IMR-90 (cell line): ENCODE results near the gene MAPK11. TPM values are rescaled to one million over a fixed set of nuclear protein-coding genes. Genes with fewer than 3 reads are reported as not detected.

ENCODE experiments used
- ATAC-seq: fragments of 200-7000 bp; cut with Tn5 transposase; 2 replicates; pipeline ENCODE4 v1.9.1; 2020; ENCODE audit warnings: low read depth, mild to moderate bottlenecking, moderate library complexity
- BruUV-seq: library from RNA; stranded (reverse); fragments of 400-500 nt; replicated peaks from 2 replicates; lab custom pipeline; 2021; lab: Mats Ljungman, UMichigan
- CTCF ChIA-PET: fragments of 300-600 bp; formaldehyde crosslinking; extraction: SDS; loops from one replicate; lab custom pipeline; 2021; ENCODE audit warnings: antibody characterized with exemption; lab: Yijun Ruan, JAX
- POLR2A ChIA-PET: fragments of 300-600 bp; sonication (Branson Sonifier 250); formaldehyde crosslinking; loops from one replicate; lab custom pipeline; 2022; ENCODE audit warnings: antibody characterized with exemption; ENCODE audit not compliant: unreplicated experiment; lab: Charles Lee
- DNase-seq: peaks from one replicate; pipeline ENCODE4 v3.0.0; 2013
- H2AFZ ChIP-seq: replicated peaks from 2 replicates; pipeline ENCODE3; 2013; ENCODE audit warnings: low read length, mild to moderate bottlenecking; ENCODE audit not compliant: poor library complexity
- H2AK5ac ChIP-seq: 2 replicates; pipeline ENCODE4 v1.6.1; 2013; ENCODE audit warnings: low read depth, low read length, inconsistent platforms
- H2AK9ac ChIP-seq: replicated peaks from 2 replicates; pipeline ENCODE3; 2013; ENCODE audit warnings: mild to moderate bottlenecking, low read depth, low read length, moderate library complexity; ENCODE audit not compliant: poor library complexity
- H2BK120ac ChIP-seq: 2 replicates; pipeline ENCODE4 v1.6.1; 2013; ENCODE audit warnings: low read depth, low read length, inconsistent platforms
- H2BK15ac ChIP-seq: 3 replicates; pipeline ENCODE4 v1.6.1; 2013; ENCODE audit warnings: low read depth, low read length, inconsistent platforms
- H2BK20ac ChIP-seq: 2 replicates; pipeline ENCODE4 v1.6.1; 2013; ENCODE audit warnings: low read depth, mild to moderate bottlenecking, inconsistent platforms, low read length, moderate library complexity
- H2BK5ac ChIP-seq: 2 replicates; pipeline ENCODE4 v1.6.1; 2013; ENCODE audit warnings: mild to moderate bottlenecking, low read depth, low read length, inconsistent platforms; ENCODE audit not compliant: poor library complexity, severe bottlenecking
- H3K14ac ChIP-seq: replicated peaks from 2 replicates; pipeline ENCODE4 v1.6.1; 2013; ENCODE audit warnings: low read depth, low read length, inconsistent platforms
- H3K18ac ChIP-seq: 2 replicates; pipeline ENCODE4 v1.6.1; 2013; ENCODE audit warnings: low read depth, low read length, control low read depth
- H3K23ac ChIP-seq: 2 replicates; pipeline ENCODE4 v1.6.1; 2013; ENCODE audit warnings: low read depth, low read length, inconsistent platforms
- H3K27ac ChIP-seq: 2 replicates; pipeline ENCODE4 v1.5.1; 2013; ENCODE audit warnings: mild to moderate bottlenecking, control low read depth, low read length; ENCODE audit not compliant: insufficient read depth
- H3K27me3 ChIP-seq: 2 replicates; pipeline ENCODE4 v1.6.1; 2013; ENCODE audit warnings: low read length; ENCODE audit not compliant: control insufficient read depth, insufficient read depth
- H3K36me3 ChIP-seq: 2 replicates; pipeline ENCODE4 v1.6.1; 2013; ENCODE audit warnings: low read length, mixed read lengths; ENCODE audit not compliant: control insufficient read depth, insufficient read depth
- H3K4ac ChIP-seq: 2 replicates; pipeline ENCODE4 v1.6.1; 2013; ENCODE audit warnings: low read depth, low read length, inconsistent platforms
- H3K4me1 ChIP-seq: 2 replicates; pipeline ENCODE4 v1.6.1; 2013; ENCODE audit warnings: low read length, mixed read lengths; ENCODE audit not compliant: control insufficient read depth, insufficient read depth
- H3K4me2 ChIP-seq: 2 replicates; pipeline ENCODE4 v1.6.1; 2013; ENCODE audit warnings: low read depth, mild to moderate bottlenecking, control low read depth, low read length, moderate library complexity
- H3K4me3 ChIP-seq: 2 replicates; pipeline ENCODE4 v1.5.1; 2013; ENCODE audit warnings: low read depth, mild to moderate bottlenecking, control low read depth, low read length, moderate library complexity; ENCODE audit not compliant: insufficient read depth
- H3K56ac ChIP-seq: 2 replicates; pipeline ENCODE4 v1.6.1; 2013; ENCODE audit warnings: low read length, inconsistent platforms; ENCODE audit not compliant: insufficient read depth; ENCODE audit errors: extremely low read depth
- H3K79me1 ChIP-seq, 2 experiments: 2 replicates each; pipeline ENCODE4 v1.6.1; 2013; ENCODE audit warnings: low read length in 2 of 2, inconsistent platforms in 1 of 2, low read depth in 1 of 2
- H3K9ac ChIP-seq: 2 replicates; pipeline ENCODE4 v1.6.1; 2013; ENCODE audit warnings: low read depth, low read length, control low read depth
- H3K9me1 ChIP-seq: 2 replicates; pipeline ENCODE4 v1.6.1; 2013; ENCODE audit warnings: low read length, inconsistent platforms; ENCODE audit not compliant: insufficient read depth
- H3K9me3 ChIP-seq: 2 replicates; pipeline ENCODE4 v1.6.1; 2013; ENCODE audit warnings: low read length; ENCODE audit not compliant: control insufficient read depth, insufficient read depth
- H4K20me1 ChIP-seq: 2 replicates; pipeline ENCODE4 v1.6.1; 2013; ENCODE audit warnings: low read length, inconsistent platforms; ENCODE audit not compliant: insufficient read depth
- H4K5ac ChIP-seq: 2 replicates; pipeline ENCODE4 v1.6.1; 2013; ENCODE audit warnings: mild to moderate bottlenecking, low read depth, low read length, control low read depth
- H4K8ac ChIP-seq, 2 experiments: 2 replicates each; pipeline ENCODE4 v1.6.1; 2013; ENCODE audit warnings: low read depth in 2 of 2, low read length in 2 of 2, control low read depth in 1 of 2, inconsistent platforms in 1 of 2
- H4K91ac ChIP-seq: 2 replicates; pipeline ENCODE4 v1.6.1; 2013; ENCODE audit warnings: low read depth, low read length, inconsistent platforms; ENCODE audit not compliant: insufficient read depth
- CHD1 ChIP-seq: IDR thresholded peaks from 2 replicates; pipeline ENCODE4 v1.6.1; 2012; ENCODE audit warnings: low read depth, low read length, improper control_type of control experiment
- MAZ ChIP-seq: IDR thresholded peaks from 2 replicates; pipeline ENCODE4 v1.6.1; 2012; ENCODE audit warnings: low read depth, mild to moderate bottlenecking, low read length, improper control_type of control experiment, moderate library complexity, borderline replicate concordance
- NFE2L2 ChIP-seq: fragments of 150-350 bp; IDR thresholded peaks from 2 replicates; pipeline ENCODE4 v1.6.1; 2016; ENCODE audit warnings: low read depth, mild to moderate bottlenecking, low read length
- POLR2A ChIP-seq: IDR thresholded peaks from 2 replicates; pipeline ENCODE4 v1.6.1; 2012; ENCODE audit warnings: mild to moderate bottlenecking, low read depth, low read length
- RAD21 ChIP-seq: IDR thresholded peaks from 2 replicates; pipeline ENCODE4 v1.6.1; 2012; ENCODE audit warnings: low read length, improper control_type of control experiment
- RFX5 ChIP-seq: IDR thresholded peaks from 2 replicates; pipeline ENCODE4 v1.8.0; 2012; ENCODE audit warnings: low read depth, mild to moderate bottlenecking, low read length, moderate library complexity
- SMC3 ChIP-seq: fragments of 150-350 bp; IDR thresholded peaks from 2 replicates; pipeline ENCODE4 v1.6.1; 2016; ENCODE audit warnings: low read depth, mild to moderate bottlenecking, antibody characterized with exemption, low read length, moderate library complexity
- USF2 ChIP-seq: fragments of 150-350 bp; IDR thresholded peaks from 2 replicates; pipeline ENCODE4 v1.6.1; 2017; ENCODE audit warnings: mild to moderate bottlenecking, antibody characterized with exemption, low read length, low read depth
- WGBS, 2 experiments: methylation state at CpG; one replicate each; pipeline versions ENCODE4 v1.1.5 to v1.1.7; 2013; ENCODE audit warnings: missing lambda C conversion rate in 2 of 2; ENCODE audit not compliant: insufficient read length in 1 of 2; ENCODE audit errors: extremely low coverage in 2 of 2; 5-methylcytosine and 5-hydroxymethylcytosine counted together
- dilution Hi-C: fragments of 300-500 bp; cut with HindIII; formaldehyde crosslinking; loops from one replicate; pipeline ENCODE4 v1.14.3; 2018; ENCODE audit warnings: low sequenced_read_pairs; ENCODE audit not compliant: unreplicated experiment
- in situ Hi-C: fragments of 300-500 bp; cut with MboI; formaldehyde crosslinking; loops from 3 replicates; pipeline ENCODE4 v1.14.3; 2019; ENCODE audit warnings: low sequenced_read_pairs, inconsistent platforms, mixed read lengths
- intact Hi-C: fragments of 100-400 bp; cut with micrococcal nuclease; formaldehyde crosslinking; loops from 2 replicates; pipeline ENCODE4 v1.10.0; 2022
- polyA plus RNA-seq, 3 experiments: library from polyadenylated mRNA; depleted of rRNA; stranded (reverse); fragments of >200 nt; gene quantifications; 2 replicates each; pipeline ENCODE4 v1.2.3, GENCODE V29; 2012; ENCODE audit warnings: low replicate concordance in 1 of 3
- total RNA-seq: library from RNA; depleted of rRNA; stranded (reverse); fragments of >200 nt; gene quantifications from 2 replicates; pipeline ENCODE4 v1.2.3, GENCODE V29; 2012

MAPK11 gene
- total and polyA plus RNA-seq, 2 of the 4 experiments (the other 2 are of a cell fraction) = 8.1 to 14.4 TPM

DNA sequence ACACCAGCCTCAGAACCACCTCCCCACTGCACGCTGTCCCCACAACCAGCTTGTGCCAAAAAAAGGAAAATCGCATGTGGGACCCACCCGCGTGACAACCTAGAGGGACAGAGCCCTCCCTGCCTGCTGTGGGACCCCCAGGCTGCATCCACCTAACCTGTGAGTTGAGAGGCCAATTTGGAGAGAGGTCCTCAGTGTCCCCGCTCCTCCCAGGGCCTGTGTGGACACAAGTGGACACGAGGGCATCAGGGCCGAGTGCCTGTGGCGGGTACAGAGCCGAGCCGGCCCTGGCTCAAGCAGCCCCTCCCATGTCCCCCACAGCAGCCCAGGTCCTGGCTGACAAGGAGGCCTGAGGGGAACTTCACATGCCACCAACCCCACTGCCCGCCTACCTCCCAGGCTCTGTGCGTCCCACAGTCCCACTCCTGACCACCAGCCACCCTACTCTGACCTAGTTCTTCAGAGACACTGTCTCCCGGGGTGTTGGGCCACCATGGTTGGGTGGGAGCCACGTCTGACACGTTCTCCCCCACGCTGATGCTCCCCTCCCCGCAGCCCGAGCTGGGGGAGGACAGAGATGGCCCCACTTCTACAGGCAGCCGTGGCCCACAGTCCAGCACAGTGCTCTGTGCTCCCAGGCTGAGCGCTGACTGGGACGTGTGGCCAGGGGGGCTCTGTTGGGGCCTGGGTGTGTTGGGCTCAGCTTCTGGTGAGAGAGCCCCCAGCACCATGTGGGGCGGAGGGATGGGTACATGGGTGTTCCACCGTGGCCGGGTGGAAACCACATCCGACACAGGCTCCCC, 50.2 kb downstream of the MAPK11 start:
- 92% methylated on average over 12 of the region's 25 CpGs; no CpG with 5 or more reads in 1 of the 2 experiments for WGBS, 2 experiments
- intact Hi-C loops = no loop called here
- no peak overlapping the region for H2AK5ac ChIP-seq
- ChIA-PET POLR2A (no interaction called here), CTCF (no interaction called here)
- H3K9ac ChIP-seq = no peak overlapping the region
- H2BK120ac ChIP-seq = no peak overlapping the region
- DNase-seq = no peak
- peak overlapping the region; percentile 13 for H2AFZ ChIP-seq
- no peaks in the 10 kb centered on the region for H3K9me3 ChIP-seq
- no peaks in the 10 kb centered on the region for H3K27me3 ChIP-seq
- H2AK9ac ChIP-seq = peak overlapping the region; percentile 24
- H4K91ac ChIP-seq = no peak overlapping the region
- no peak overlapping the region for H3K27ac ChIP-seq
- no peak overlapping the region for H3K4me2 ChIP-seq
- H3K4me3 ChIP-seq = no peak overlapping the region
- TF ChIP-seq USF2 (no peak), POLR2A (no peak), RAD21 (no peak), SMC3 (no peak), NFE2L2 (no peak), MAZ (no peak), RFX5 (no peak), CHD1 (no peak)
- no peak overlapping the region for H4K8ac ChIP-seq
- peaks cover 3% of the 10 kb centered on the region; the same call in 1 of the 2 replicates for H3K9me1 ChIP-seq
- H2BK15ac ChIP-seq = no peak overlapping the region
- no peak overlapping the region for H3K23ac ChIP-seq
- peaks cover 13 to 17% of the 10 kb centered on the region in 2 experiments for H3K79me1 ChIP-seq
- dilution Hi-C loops = no loop called here
- peaks cover 79% of the 10 kb centered on the region for H3K36me3 ChIP-seq
- H3K4ac ChIP-seq = no peak overlapping the region
- peaks cover 34% of the 10 kb centered on the region for H4K20me1 ChIP-seq
- no TSS peak for BruUV-seq
- ATAC-seq = no peak
- no peak overlapping the region for H2BK5ac ChIP-seq
- no peak overlapping the region for H2BK20ac ChIP-seq
- H3K4me1 ChIP-seq = no peaks in the 10 kb centered on the region
- in situ Hi-C loops = loop anchor here (25.0 kb wide), 1 partner anchor 408 kb away; no protein-coding TSS in a partner anchor
- H3K14ac ChIP-seq = no peak overlapping the region
- no peak overlapping the region for H3K56ac ChIP-seq
- no peak overlapping the region for H4K5ac ChIP-seq
- H3K18ac ChIP-seq = no peak overlapping the region
